HG02938 (cell line): Measurements from ENCODE around the gene TBC1D22A.

Source experiments
- ATAC-seq: cut with Tn5 transposase; IDR thresholded peaks from one replicate; pipeline ENCODE4 v1.9.1; 2021; ENCODE audit warnings: mild to moderate bottlenecking, moderate library complexity; ENCODE audit not compliant: unreplicated experiment

The TBC1D22A gene

DNA sequence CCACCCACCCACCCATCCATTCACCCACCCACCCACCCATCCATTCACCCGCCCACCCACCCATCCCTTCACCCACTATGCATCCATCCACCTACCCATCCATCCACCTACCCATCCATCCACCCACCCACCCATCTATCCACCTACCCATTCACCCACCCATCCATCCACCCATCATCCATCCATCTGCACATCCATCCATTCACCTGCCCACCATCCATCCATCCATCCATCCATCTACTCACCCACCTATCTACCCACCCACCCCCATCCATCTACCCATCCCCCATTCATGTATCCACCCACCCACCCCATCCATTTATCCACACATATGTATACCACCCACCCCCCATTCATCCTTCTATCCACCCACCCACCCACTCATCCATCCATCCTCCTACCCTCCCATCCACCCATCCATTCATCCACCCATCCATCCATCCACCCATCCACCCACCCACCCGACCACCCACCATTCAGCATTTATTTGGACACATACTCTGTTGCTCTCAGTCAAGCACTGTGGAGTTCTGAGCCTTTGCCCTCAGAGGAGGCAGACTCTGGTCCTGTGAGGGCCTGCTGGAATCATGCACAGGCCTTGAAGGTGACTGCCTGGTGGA lies 380.1 kb downstream of the TBC1D22A start:
- no peak for ATAC-seq

DNA sequence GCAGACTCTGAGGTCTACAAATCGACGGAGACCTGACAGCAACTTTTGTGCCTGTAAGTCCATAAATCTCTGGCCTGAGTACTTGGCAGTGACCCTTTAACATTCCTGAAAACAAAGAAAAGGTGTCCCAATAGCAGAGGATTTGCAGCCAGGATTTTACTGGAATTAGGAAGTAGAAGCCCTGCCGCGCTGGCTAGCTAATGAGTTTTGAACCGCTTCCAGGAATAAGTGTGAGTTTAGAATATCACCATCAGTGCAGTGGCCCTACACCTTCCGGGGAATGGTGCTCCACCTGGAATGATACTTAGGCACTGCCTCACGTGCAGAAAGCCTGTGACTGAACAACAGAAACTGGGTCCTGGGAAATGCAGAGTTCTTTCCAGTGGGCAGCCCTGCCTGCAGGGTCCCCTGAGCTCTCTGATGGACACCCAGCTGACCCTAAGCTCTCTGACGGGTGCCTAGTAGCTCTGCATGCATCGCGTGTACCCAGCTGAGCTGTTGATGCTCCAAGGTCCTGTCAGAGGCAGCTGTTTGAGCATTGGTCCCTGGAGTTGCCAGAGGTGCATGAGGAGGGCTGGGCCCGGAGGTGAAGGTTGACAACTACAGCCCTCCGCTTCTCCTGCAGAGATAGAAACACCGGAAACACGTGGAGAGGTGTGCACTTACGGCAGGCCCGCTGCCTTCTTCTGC lies 380.9 kb downstream of the TBC1D22A start:
- no peak for ATAC-seq

DNA sequence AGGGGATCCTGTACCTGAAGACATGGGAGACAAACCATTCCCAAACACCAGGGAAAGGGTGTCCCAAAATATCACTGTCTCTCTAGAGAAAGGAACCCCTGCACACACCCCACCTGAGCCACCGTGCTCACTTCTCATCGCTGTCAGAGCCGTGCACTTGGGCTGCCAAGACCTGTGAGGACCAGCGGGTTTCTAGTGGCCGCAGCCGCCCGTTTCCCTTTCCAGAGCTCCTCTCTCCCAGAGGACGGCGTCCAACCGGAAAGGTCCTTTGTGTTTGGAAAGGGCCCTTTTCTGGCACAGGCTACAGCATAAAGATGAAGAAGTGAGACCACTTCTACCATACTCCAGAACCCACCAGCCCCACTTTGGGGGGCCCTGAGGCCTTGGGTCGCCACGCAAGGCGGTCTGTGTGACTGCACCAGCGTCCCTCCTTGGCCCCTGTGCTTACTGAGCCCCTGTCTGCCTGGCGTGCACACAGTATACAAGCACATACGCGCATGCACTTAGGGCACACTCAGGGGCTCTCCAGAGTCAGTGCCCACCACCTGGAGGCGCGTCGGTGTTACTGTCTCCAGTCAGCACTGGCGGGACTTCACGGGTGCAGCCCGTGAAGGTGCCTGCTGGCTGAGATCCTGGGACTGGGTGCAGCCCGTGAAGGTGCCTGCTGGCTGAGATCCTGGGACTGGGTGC lies 381.8 kb downstream of the TBC1D22A start:
- no peak for ATAC-seq

- ATAC-seq = no peak
Observed at GRCh38 chr22:47144791-47145425, 382.5 kb downstream of the TBC1D22A start.

DNA sequence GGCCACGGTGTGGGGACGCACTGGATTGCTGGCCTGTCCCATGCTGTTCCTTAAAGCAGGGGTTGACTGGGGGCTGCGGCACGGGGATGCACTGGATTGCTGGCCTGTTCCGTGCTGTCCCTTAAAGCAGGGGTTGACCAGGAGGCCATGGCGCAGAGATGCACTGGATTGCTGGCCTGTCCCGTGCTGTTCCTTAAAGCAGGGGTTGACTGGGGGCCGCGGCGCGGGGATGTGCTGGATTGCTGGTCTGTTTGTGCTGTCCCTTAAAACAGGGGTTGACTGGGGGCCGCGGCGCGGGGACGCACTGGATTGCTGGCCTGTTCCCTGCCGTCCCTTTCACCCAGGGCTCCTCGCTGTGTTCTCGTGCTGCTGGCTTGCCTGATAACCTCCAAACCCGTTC lies 383.4 kb downstream of the TBC1D22A start:
- ATAC-seq = no peak

GRCh38 chr22:47146391-47146790 lies 383.9 kb downstream of the TBC1D22A start:
- ATAC-seq = no peak

DNA sequence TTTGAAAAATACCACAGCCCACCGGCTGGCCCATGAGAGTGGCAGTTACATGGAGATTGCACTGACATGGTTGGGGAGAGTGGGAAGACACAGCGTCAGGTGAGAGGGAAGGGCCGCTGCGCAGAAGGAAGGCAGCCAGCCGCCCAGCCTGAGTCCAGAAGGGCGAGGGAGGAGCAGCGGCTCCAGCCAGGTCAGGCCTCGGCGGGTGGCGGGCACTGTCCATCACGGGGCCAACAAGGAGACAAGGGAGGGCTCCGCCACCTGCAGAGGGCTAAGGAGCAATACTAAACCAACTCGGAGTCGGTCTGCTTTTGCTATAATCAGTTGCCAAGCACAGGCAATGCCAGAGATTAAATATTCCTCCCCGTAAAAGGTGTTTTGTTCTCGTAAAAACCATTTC lies 384.5 kb downstream of the TBC1D22A start:
- no peak for ATAC-seq

GRCh38 chr22:47147572-47147971 lies 385.1 kb downstream of the TBC1D22A start:
- ATAC-seq = no peak

- no peak for ATAC-seq
Observed at GRCh38 chr22:47148510-47148909, 386.1 kb downstream of the TBC1D22A start.

DNA sequence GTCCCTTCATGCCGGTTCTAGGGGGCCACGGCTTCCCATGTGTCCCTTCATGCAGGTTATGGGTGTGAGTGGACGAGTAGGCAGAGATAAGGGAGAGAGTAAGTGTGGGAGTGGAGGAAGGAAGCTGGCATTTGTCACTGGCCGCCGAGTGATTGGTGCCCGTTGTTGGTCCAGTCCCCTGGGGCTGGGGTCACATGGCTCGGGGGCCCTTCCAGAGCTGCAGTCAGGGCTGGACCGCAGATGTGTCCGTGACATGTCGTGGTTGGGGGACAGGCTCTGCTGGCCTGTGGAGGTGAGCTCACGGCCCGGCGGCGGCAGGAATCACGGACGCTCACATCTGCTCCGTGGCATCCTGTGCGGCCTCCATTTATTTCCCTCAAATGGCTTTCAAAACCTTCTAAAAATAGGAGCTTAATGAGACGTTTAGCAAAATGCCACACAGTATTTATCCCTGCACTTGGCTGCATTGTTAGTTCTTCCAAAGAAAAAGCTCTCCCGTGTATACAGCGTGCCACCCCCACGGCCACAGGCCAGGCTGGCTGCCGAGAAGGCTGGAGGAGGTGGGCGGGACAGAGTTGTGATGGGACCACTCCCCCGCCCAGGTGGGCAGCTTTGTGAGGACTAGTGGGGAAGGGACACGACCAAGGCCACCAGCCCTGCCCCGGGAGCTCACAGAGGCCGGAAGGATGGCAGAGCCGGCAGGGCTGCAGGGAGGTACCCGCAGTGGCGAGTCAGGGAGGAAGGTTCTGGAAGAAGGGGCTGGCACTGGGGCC lies 386.7 kb downstream of the TBC1D22A start:
- no peak for ATAC-seq

GRCh38 chr22:47149976-47150375 lies 387.5 kb downstream of the TBC1D22A start:
- ATAC-seq = no peak

- no peak for ATAC-seq
Observed at GRCh38 chr22:47150426-47150825, 388.0 kb downstream of the TBC1D22A start.

DNA sequence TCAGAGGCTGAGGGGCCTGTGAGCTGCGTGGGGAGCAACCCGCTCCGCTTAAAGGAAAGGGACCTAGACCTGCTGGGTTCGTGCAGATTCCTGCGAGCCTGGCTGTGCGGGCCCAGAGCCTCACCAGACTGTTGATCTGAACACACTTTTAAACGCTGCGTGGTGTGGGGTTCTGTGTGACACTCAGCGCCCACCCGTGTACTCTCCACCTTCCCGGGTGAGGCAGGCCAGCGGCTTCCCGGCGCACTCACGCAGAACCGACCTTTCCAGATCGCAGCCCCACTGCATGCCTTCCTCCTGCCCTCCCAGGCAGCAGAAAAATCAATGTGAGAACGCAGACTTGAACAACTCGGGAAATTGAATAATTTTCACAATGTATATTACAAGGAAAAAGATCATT lies 388.6 kb downstream of the TBC1D22A start:
- ATAC-seq = no peak

DNA sequence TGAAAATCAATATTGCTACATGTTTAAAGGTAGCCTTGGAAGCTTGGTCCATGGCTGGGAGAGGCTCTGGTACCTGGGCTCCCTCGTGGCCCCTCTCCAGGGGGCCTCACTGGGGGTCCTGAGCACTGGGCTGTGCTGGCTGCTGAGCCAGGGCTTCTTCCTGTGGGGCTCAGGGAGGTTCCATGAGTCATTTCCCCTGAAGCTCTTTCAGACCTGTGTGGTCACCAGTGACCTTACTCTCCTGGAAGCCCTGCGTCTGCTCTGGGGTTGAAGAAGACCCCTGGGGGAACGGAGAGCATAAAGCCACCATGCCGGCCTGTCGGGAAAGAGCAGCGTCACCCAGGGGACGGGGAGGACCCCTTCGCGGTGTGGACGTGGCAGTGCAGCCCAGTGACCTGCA lies 389.0 kb downstream of the TBC1D22A start:
- no peak for ATAC-seq

DNA sequence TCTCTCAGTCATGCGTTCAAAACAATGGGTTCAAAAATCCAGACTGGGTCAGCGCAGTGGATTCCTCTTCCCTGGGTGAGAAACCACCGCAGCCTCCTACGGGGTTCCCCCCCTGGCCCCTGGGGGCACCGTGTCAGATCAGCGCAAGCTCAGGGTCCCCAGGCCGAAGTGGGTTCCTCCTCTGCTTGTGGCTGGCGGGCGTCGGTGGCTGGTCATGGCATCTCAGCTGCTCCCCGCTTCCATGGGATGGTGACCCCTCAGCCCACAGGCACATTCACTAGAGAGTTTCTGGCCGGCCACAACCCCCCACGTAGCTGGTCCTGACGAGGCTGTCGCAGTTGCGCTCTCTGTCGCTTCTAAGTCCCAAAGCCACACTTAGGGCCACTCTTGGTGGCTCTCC lies 389.8 kb downstream of the TBC1D22A start:
- no peak for ATAC-seq

- ATAC-seq = no peak
Observed at GRCh38 chr22:47152938-47153337, 390.5 kb downstream of the TBC1D22A start.

- ATAC-seq = no peak
Observed at GRCh38 chr22:47153854-47154525, 391.5 kb downstream of the TBC1D22A start.

DNA sequence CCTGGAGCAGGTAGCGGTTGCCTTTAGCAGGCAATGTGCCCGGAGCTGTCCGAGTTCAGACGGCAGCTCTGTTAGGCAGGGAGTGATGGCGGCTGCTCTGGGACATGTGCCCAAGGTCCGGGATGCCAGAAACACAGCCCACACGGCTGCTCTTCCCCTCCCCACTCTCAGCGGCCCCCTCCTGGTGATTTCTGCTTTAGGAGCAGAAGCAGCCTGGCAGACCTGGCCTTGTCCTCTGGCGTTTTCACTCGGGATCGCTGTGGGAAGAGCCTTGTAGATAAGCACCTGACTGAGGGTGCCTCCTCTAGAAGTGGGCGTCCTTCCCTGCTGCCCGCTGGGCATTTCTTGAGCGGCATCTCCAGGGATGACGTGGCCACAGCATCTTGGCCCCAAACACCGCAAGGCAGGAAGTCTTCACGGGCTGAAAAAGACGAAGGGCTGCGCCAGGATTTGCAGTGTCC lies 392.2 kb downstream of the TBC1D22A start:
- ATAC-seq = no peak

- no peak for ATAC-seq
Observed at GRCh38 chr22:47155131-47155885, 392.9 kb downstream of the TBC1D22A start.

GRCh38 chr22:47155912-47156311 lies 393.5 kb downstream of the TBC1D22A start:
- no peak for ATAC-seq
